Activated CD4-positive, alpha-beta memory T cell treated with anti-CD3 and anti-CD28 coated beads, Interleukin-2, amount 10 ng/mL, durations not matched to agents 7 days and 5 days (primary cell): ENCODE data around the gene AP2A2. TPM values are rescaled to one million over a fixed set of nuclear protein-coding genes. Genes with fewer than 3 reads are reported as not detected.

Experiments
- total RNA-seq, 2 experiments: library from RNA; stranded (reverse); gene quantifications; one replicate each; pipeline ENCODE4 v1.2.3, GENCODE V29; 2021

The AP2A2 gene
- total RNA-seq, 2 experiments from 2014 or later = 50.5 to 51.1 TPM

Other genes starting within 250 kb of the AP2A2 start
- gene DEAF1, start 230.6 kb upstream of the AP2A2 start, total RNA-seq = 10 to 100 TPM; 33.0 to 34.2 TPM
- 10 to 100 TPM; 22.6 to 25.3 TPM for gene TMEM80, start 230.1 kb upstream of the AP2A2 start, total RNA-seq
- gene EPS8L2, start 219.6 kb upstream of the AP2A2 start, total RNA-seq = 10 to 100 TPM; 16.2 to 19.4 TPM
- gene TALDO1, start 178.4 kb upstream of the AP2A2 start, total RNA-seq = 100 to 1,000 TPM; 215 to 224 TPM
- 10 to 100 TPM; 48.6 to 52.9 TPM for gene GATD1, start 148.4 kb upstream of the AP2A2 start, total RNA-seq
- gene CEND1, start 135.8 kb upstream of the AP2A2 start, total RNA-seq = 1 to 10 TPM; 1.2 to 1.6 TPM
- gene SLC25A22, start 127.6 kb upstream of the AP2A2 start, total RNA-seq = 10 to 100 TPM; 35.7 to 38.3 TPM
- gene PIDD1, start 120.6 kb upstream of the AP2A2 start, total RNA-seq = 10 to 100 TPM; 45.1 to 48.5 TPM
- 1,000 to 10,000 TPM; 2,077 to 2,079 TPM for gene RPLP2, start 115.9 kb upstream of the AP2A2 start, total RNA-seq
- 10 to 100 TPM; 66.8 to 70.9 TPM for gene PNPLA2, start 107.0 kb upstream of the AP2A2 start, total RNA-seq
- 10 to 100 TPM; 12.7 to 13.7 TPM for gene CRACR2B, start 98.0 kb upstream of the AP2A2 start, total RNA-seq
- gene CD151, start 92.9 kb upstream of the AP2A2 start, total RNA-seq = 10 to 100 TPM; 28.0 to 28.6 TPM
- gene POLR2L, start 83.3 kb upstream of the AP2A2 start, total RNA-seq = 10 to 100 TPM; 59.3 to 61.5 TPM
- 1 to 10 TPM; 4.4 to 4.5 TPM for gene TSPAN4, start 83.0 kb upstream of the AP2A2 start, total RNA-seq
- 10 to 100 TPM; 38.2 to 39.2 TPM for gene CHID1, start 15.1 kb upstream of the AP2A2 start, total RNA-seq
- gene MUC6, start 110.8 kb downstream of the AP2A2 start, total RNA-seq = not detected
- gene MUC2, start 149.0 kb downstream of the AP2A2 start, total RNA-seq = not detected
- gene MUC5AC, start 232.1 kb downstream of the AP2A2 start, total RNA-seq = not detected